ENCODE data around the gene OAS2. TPM values are rescaled to one million over a fixed set of nuclear protein-coding genes. Genes with fewer than 3 reads are reported as not detected.

OAS2 gene
- total RNA-seq, 1 donor from 2014 or later: 94.2 TPM

- no peak overlapping the region for H3K9ac ChIP-seq (ENCODE audit: low read length)
- no peak overlapping the region for H3K4me2 ChIP-seq (ENCODE audit: low read length)
- no peaks in the 10 kb centered on the region for H3K4me1 ChIP-seq (ENCODE audit: insufficient read depth, low read length)
- H3K36me3 ChIP-seq (ENCODE audit: insufficient read depth, low read length): no peaks in the 10 kb centered on the region
- no peak overlapping the region for H2AFZ ChIP-seq (ENCODE audit: low read depth, low read length)
- H3K4me1 Mint-ChIP-seq (ENCODE audit: low read depth, unreplicated experiment): peaks cover 5% of the 10 kb centered on the region
- H3K27ac ChIP-seq (ENCODE audit: low read depth, low read length): no peak overlapping the region
- H3K27me3 ChIP-seq (ENCODE audit: insufficient read depth, low read length): no peaks in the 10 kb centered on the region
- no peak overlapping the region for H3K4me3 ChIP-seq (ENCODE audit: insufficient read depth, low read depth, low read length)
- H3K36me3 Mint-ChIP-seq (ENCODE audit: low read depth, unreplicated experiment): peaks cover 27% of the 10 kb centered on the region
- TF ChIP-seq CTCF (IDR thresholded peaks at IDR 0.05; ENCODE audit: insufficient read depth, low read depth, low read length): no peak
- TF ChIP-seq EZH2 (IDR thresholded peaks at IDR 0.05; ENCODE audit: insufficient read depth, low read length): no peak
- H3K27ac Mint-ChIP-seq (ENCODE audit: unreplicated experiment): no peak overlapping the region
- H3K27me3 Mint-ChIP-seq (ENCODE audit: low read depth, unreplicated experiment): peaks cover 45% of the 10 kb centered on the region
- H3K9me3 ChIP-seq (ENCODE audit: insufficient read depth, low read depth, low read length): no peaks in the 10 kb centered on the region
- no peak overlapping the region for H3K4me3 Mint-ChIP-seq (ENCODE audit: unreplicated experiment)
- H4K20me1 ChIP-seq (ENCODE audit: insufficient read depth, low read length): no peaks in the 10 kb centered on the region
- FAIRE-seq: no peak
- no peak for DNase-seq (ENCODE audit: low read depth)
- H3K9me3 Mint-ChIP-seq (ENCODE audit: unreplicated experiment): peaks cover 2% of the 10 kb centered on the region
- no peaks in the 10 kb centered on the region for H3K79me2 ChIP-seq (ENCODE audit: insufficient read depth, low read length)
These were observed 11.0 kb upstream of the OAS2 start for GRCh38 chr12:112967306-112967705.

DNA sequence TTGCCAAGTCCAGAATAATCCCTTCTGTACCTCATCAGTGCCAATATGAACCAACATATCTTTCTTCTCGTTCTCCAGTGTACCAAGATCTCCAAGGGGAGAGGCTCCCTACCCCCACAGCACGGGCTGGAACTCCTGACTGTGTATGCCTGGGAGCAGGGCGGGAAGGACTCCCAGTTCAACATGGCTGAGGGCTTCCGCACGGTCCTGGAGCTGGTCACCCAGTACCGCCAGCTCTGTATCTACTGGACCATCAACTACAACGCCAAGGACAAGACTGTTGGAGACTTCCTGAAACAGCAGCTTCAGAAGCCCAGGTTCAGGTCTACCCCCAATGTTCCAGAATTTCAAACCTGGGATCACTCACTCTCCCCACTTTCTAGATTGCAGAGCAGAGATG, 10.5 kb upstream of the OAS2 start:
- no peaks in the 10 kb centered on the region for H3K36me3 ChIP-seq (ENCODE audit: insufficient read depth, low read length)
- no peaks in the 10 kb centered on the region for H3K27me3 ChIP-seq (ENCODE audit: insufficient read depth, low read length)
- H4K20me1 ChIP-seq (ENCODE audit: insufficient read depth, low read length): no peaks in the 10 kb centered on the region
- no peaks in the 10 kb centered on the region for H3K4me1 ChIP-seq (ENCODE audit: insufficient read depth, low read length)
- H3K4me3 Mint-ChIP-seq (ENCODE audit: unreplicated experiment): no peak overlapping the region
- H3K27ac Mint-ChIP-seq (ENCODE audit: unreplicated experiment): no peak overlapping the region
- H3K9me3 Mint-ChIP-seq (ENCODE audit: unreplicated experiment): peaks cover 2% of the 10 kb centered on the region
- H3K9me3 ChIP-seq (ENCODE audit: insufficient read depth, low read depth, low read length): no peaks in the 10 kb centered on the region
- DNase-seq (ENCODE audit: low read depth) (no peak), FAIRE-seq (no peak)
- H2AFZ ChIP-seq (ENCODE audit: low read depth, low read length): no peak overlapping the region
- H3K9ac ChIP-seq (ENCODE audit: low read length): no peak overlapping the region
- peaks cover 25% of the 10 kb centered on the region for H3K36me3 Mint-ChIP-seq (ENCODE audit: low read depth, unreplicated experiment)
- no peaks in the 10 kb centered on the region for H3K79me2 ChIP-seq (ENCODE audit: insufficient read depth, low read length)
- H3K4me2 ChIP-seq (ENCODE audit: low read length): no peak overlapping the region
- peaks cover 5% of the 10 kb centered on the region for H3K4me1 Mint-ChIP-seq (ENCODE audit: low read depth, unreplicated experiment)
- H3K27ac ChIP-seq (ENCODE audit: low read depth, low read length): no peak overlapping the region
- H3K4me3 ChIP-seq (ENCODE audit: insufficient read depth, low read depth, low read length): no peak overlapping the region
- TF ChIP-seq CTCF (IDR thresholded peaks at IDR 0.05; ENCODE audit: insufficient read depth, low read depth, low read length) (no peak), EZH2 (IDR thresholded peaks at IDR 0.05; ENCODE audit: insufficient read depth, low read length) (no peak)
- peaks cover 40% of the 10 kb centered on the region for H3K27me3 Mint-ChIP-seq (ENCODE audit: low read depth, unreplicated experiment)

- TF ChIP-seq EZH2 (IDR thresholded peaks at IDR 0.05; ENCODE audit: insufficient read depth, low read length) (no peak), CTCF (IDR thresholded peaks at IDR 0.05; ENCODE audit: insufficient read depth, low read depth, low read length) (no peak)
- no peaks in the 10 kb centered on the region for H3K36me3 ChIP-seq (ENCODE audit: insufficient read depth, low read length)
- no peak for FAIRE-seq
- H3K27ac ChIP-seq (ENCODE audit: low read depth, low read length): no peak overlapping the region
- Mint-ChIP-seq H3K27ac (ENCODE audit: unreplicated experiment) (no peak overlapping the region), H3K4me1 (ENCODE audit: low read depth, unreplicated experiment) (peaks cover 5% of the 10 kb centered on the region), H3K4me3 (ENCODE audit: unreplicated experiment) (no peak overlapping the region), H3K36me3 (ENCODE audit: low read depth, unreplicated experiment) (peaks cover 19% of the 10 kb centered on the region), H3K9me3 (ENCODE audit: unreplicated experiment) (peaks cover 2% of the 10 kb centered on the region), H3K27me3 (ENCODE audit: low read depth, unreplicated experiment) (peaks cover 29% of the 10 kb centered on the region)
- H3K4me3 ChIP-seq (ENCODE audit: insufficient read depth, low read depth, low read length): no peak overlapping the region
- no peaks in the 10 kb centered on the region for H3K4me1 ChIP-seq (ENCODE audit: insufficient read depth, low read length)
- no peak overlapping the region for H3K4me2 ChIP-seq (ENCODE audit: low read length)
- no peaks in the 10 kb centered on the region for H3K27me3 ChIP-seq (ENCODE audit: insufficient read depth, low read length)
- no peaks in the 10 kb centered on the region for H3K79me2 ChIP-seq (ENCODE audit: insufficient read depth, low read length)
- H3K9me3 ChIP-seq (ENCODE audit: insufficient read depth, low read depth, low read length): no peaks in the 10 kb centered on the region
- H2AFZ ChIP-seq (ENCODE audit: low read depth, low read length): no peak overlapping the region
- no peak overlapping the region for H3K9ac ChIP-seq (ENCODE audit: low read length)
- no peak for DNase-seq (ENCODE audit: low read depth)
- H4K20me1 ChIP-seq (ENCODE audit: insufficient read depth, low read length): no peaks in the 10 kb centered on the region
These were observed 8.6 kb upstream of the OAS2 start for GRCh38 chr12:112969547-112970306.
